Measurements from ENCODE around the gene SLC17A7.

Gene SLC17A7

GRCh38 chr19:49472936-49473335, 31.6 kb upstream of the SLC17A7 start:
- Histone ChIP-seq H3K4me3 (replicated peaks; ENCODE audit: low read depth, low read length) (no peak overlapping the region), H3K27me3 (replicated peaks; ENCODE audit: control insufficient read depth, insufficient read depth, low read length) (no peaks in the 10 kb centered on the region), H3K36me3 (ENCODE audit: control insufficient read depth, insufficient read depth, low read length) (peaks cover 2% of the 10 kb centered on the region)
- no peak for DNase-seq (ENCODE audit: extremely low read depth, insufficient read length)
- TF ChIP-seq CTCF (IDR thresholded peaks at IDR 0.05; ENCODE audit: insufficient read depth, low read length, poor library complexity, severe bottlenecking) = no peak

- no peaks in the 10 kb centered on the region for H3K27me3 ChIP-seq (replicated peaks; ENCODE audit: control insufficient read depth, insufficient read depth, low read length)
- TF ChIP-seq CTCF (IDR thresholded peaks at IDR 0.05; ENCODE audit: insufficient read depth, low read length, poor library complexity, severe bottlenecking) = no peak
- DNase-seq (ENCODE audit: extremely low read depth, insufficient read length) = no peak
Measured at GRCh38 chr19:49470615-49470978, 29.3 kb upstream of the SLC17A7 start.

GRCh38 chr19:49469828-49470614, 28.7 kb upstream of the SLC17A7 start:
- TF ChIP-seq CTCF (IDR thresholded peaks at IDR 0.05; ENCODE audit: insufficient read depth, low read length, poor library complexity, severe bottlenecking) = peak; percentile 86
- Histone ChIP-seq H3K4me3 (replicated peaks; ENCODE audit: low read depth, low read length) (no peak overlapping the region), H3K27me3 (replicated peaks; ENCODE audit: control insufficient read depth, insufficient read depth, low read length) (no peaks in the 10 kb centered on the region), H3K36me3 (ENCODE audit: control insufficient read depth, insufficient read depth, low read length) (peaks cover 6% of the 10 kb centered on the region)
- peak; percentile 91 for DNase-seq (ENCODE audit: extremely low read depth, insufficient read length)

More at GRCh38 chr19:49470615-49470978, 29.3 kb upstream of the SLC17A7 start:
- no peak overlapping the region for H3K4me3 ChIP-seq (replicated peaks; ENCODE audit: low read depth, low read length)
- H3K36me3 ChIP-seq (ENCODE audit: control insufficient read depth, insufficient read depth, low read length) = peaks cover 5% of the 10 kb centered on the region

GRCh38 chr19:49468746-49469447, 27.6 kb upstream of the SLC17A7 start:
- Histone ChIP-seq H3K27me3 (replicated peaks; ENCODE audit: control insufficient read depth, insufficient read depth, low read length) (no peaks in the 10 kb centered on the region), H3K36me3 (ENCODE audit: control insufficient read depth, insufficient read depth, low read length) (peaks cover 10% of the 10 kb centered on the region), H3K4me3 (replicated peaks; ENCODE audit: low read depth, low read length) (no peak overlapping the region)
- TF ChIP-seq CTCF (IDR thresholded peaks at IDR 0.05; ENCODE audit: insufficient read depth, low read length, poor library complexity, severe bottlenecking) = no peak
- peak; percentile 83 for DNase-seq (ENCODE audit: extremely low read depth, insufficient read length)

DNA sequence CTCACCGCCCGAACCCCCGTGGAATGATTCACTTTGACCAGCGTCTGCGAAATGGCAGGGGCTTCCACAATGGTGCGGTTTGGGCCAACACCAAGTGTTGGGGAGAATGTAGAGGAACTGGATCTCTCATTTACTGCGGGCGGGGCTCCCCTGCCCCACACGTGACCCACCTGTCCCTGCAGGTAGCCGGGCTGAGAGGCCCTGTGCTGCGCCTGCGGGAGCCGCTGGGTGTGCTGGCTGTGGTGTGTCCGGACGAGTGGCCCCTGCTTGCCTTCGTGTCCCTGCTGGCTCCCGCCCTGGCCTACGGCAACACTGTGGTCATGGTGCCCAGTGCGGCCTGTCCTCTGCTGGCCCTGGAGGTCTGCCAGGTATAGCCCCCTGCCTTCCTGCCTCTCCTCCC, 26.9 kb upstream of the SLC17A7 start:
- Histone ChIP-seq H3K4me3 (replicated peaks; ENCODE audit: low read depth, low read length) (no peak overlapping the region), H3K36me3 (ENCODE audit: control insufficient read depth, insufficient read depth, low read length) (peaks cover 10% of the 10 kb centered on the region), H3K27me3 (replicated peaks; ENCODE audit: control insufficient read depth, insufficient read depth, low read length) (no peaks in the 10 kb centered on the region)
- no peak for TF ChIP-seq CTCF (IDR thresholded peaks at IDR 0.05; ENCODE audit: insufficient read depth, low read length, poor library complexity, severe bottlenecking)
- no peak for DNase-seq (ENCODE audit: extremely low read depth, insufficient read length)

All from GM06990 (cell line).